ENCODE data around the gene KMT2C. TPM values are rescaled to one million over a fixed set of nuclear protein-coding genes. Genes with fewer than 3 reads are reported as not detected.

The KMT2C gene
- total and polyA plus RNA-seq, 2 of the 8 experiments (the other 6 are each of a cell fraction or from before 2014, with no cell fraction given) = 9.1 to 40.8 TPM

- TF ChIP-seq CHD7 (IDR thresholded peaks at IDR 0.05; ENCODE audit: insufficient replicate concordance, low read length) = no peak
- no peak for TF ChIP-seq MAFK (IDR thresholded peaks at IDR 0.05; ENCODE audit: low read depth, low read length)
Measured at GRCh38 chr7:152347888-152348287, 87.9 kb downstream of the KMT2C start (continued).

All from H1 (cell line).